ENCODE data around the gene LDAF1.
"Not testable (repeated sequence)": the region's sequence is repeated elsewhere in the genome, so short reads cannot be mapped to it uniquely, and the experiment has no call there.

Gene LDAF1

DNA sequence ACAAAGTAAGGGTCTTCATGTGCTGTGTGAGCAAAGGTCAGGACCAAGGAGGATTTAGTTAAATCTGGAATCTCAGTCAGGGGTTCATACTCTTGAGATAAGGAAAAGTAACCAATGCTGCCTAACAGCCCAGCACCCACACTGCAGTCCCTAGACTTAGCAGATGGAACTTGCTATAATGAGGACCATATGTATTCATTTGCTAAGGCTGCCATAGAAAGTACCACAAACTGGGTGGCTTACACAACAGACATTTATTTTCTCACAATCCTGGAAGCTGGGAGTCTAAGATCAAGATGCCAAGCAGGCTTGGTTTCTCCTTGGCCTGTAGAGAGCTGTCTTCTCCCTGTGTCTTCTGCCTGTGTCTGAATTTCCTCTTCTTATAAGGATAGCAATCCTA, 32.1 kb downstream of the LDAF1 start:
- DNase-seq: no peak

DNA sequence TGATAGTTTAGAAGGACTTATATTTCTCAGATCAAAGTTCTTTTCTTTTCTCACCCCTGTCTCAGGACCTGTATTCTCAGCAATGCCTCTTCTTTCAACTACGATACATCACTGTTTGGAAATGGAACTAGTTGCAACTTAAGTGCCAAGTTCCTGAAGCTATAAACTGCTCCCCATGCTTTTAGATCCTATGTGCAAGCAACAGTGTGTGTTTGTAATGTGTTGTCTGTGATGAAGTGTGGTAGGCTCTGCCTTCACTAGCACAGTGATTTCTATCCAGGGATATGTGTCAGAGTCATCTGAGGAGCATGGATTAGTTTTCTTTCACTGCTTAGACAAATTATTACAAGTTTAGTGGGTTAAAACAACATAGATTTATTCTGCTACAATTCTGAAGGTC, 34.5 kb downstream of the LDAF1 start:
- H3K4me1 ChIP-seq: no peaks in the 10 kb centered on the region
- peaks cover 23% of the 10 kb centered on the region for H3K27me3 ChIP-seq
- H3K4me3 ChIP-seq (ENCODE audit: low read depth, low read length): no peak overlapping the region
- no peak for DNase-seq
- TF ChIP-seq, protein P1, sequence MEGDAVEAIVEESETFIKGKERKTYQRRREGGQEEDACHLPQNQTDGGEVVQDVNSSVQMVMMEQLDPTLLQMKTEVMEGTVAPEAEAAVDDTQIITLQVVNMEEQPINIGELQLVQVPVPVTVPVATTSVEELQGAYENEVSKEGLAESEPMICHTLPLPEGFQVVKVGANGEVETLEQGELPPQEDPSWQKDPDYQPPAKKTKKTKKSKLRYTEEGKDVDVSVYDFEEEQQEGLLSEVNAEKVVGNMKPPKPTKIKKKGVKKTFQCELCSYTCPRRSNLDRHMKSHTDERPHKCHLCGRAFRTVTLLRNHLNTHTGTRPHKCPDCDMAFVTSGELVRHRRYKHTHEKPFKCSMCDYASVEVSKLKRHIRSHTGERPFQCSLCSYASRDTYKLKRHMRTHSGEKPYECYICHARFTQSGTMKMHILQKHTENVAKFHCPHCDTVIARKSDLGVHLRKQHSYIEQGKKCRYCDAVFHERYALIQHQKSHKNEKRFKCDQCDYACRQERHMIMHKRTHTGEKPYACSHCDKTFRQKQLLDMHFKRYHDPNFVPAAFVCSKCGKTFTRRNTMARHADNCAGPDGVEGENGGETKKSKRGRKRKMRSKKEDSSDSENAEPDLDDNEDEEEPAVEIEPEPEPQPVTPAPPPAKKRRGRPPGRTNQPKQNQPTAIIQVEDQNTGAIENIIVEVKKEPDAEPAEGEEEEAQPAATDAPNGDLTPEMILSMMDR (IDR thresholded peaks at IDR 0.05; ENCODE audit: low read depth, low read length): no peak
- no peaks in the 10 kb centered on the region; the same call in 1 of the 2 replicates for H3K9me3 ChIP-seq
- no peaks in the 10 kb centered on the region for H3K36me3 ChIP-seq

More for the DNA sequence above, 32.1 kb downstream of the LDAF1 start:
- Histone ChIP-seq H3K9me3 (no peaks in the 10 kb centered on the region), H3K4me1 (no peaks in the 10 kb centered on the region), H3K27me3 (peaks cover 12% of the 10 kb centered on the region), H3K36me3 (no peaks in the 10 kb centered on the region), H3K4me3 (ENCODE audit: low read depth, low read length) (no peak overlapping the region)
- TF ChIP-seq, protein P1 (IDR thresholded peaks at IDR 0.05; ENCODE audit: low read depth, low read length): no peak

DNA sequence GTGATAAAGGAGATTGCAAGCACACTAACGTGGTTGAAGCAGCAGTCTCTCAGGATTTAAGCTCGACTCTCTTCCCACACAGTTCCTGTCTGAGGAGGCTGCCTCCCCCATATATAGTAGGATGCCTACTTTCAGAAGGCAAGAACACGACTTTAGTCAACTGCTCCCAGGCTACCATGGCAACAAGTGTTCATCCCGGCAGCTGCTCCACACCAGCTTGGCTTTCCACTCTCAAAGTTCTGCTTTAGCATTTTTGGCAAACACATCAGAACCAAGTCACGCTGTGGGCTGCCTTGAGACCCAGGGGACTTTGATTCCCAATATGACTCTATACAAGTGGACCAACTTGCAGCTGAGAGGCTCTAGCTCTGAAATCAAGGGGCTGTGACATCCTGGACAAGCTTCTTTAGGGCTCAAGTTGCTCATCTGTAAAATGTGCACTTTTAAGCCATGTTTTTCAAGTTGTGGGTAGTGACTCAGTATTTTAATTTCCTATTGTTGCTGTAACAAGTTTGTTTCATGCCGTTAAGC, 36.4 kb downstream of the LDAF1 start:
- DNase-seq: no peak
- TF ChIP-seq, protein P1 (IDR thresholded peaks at IDR 0.05; ENCODE audit: low read depth, low read length): no peak
- no peak overlapping the region for H3K4me3 ChIP-seq (ENCODE audit: low read depth, low read length)
- H3K9me3 ChIP-seq: no peaks in the 10 kb centered on the region; the same call in 1 of the 2 replicates
- no peaks in the 10 kb centered on the region for H3K4me1 ChIP-seq
- peaks cover 23% of the 10 kb centered on the region for H3K27me3 ChIP-seq
- H3K36me3 ChIP-seq: no peaks in the 10 kb centered on the region

DNA sequence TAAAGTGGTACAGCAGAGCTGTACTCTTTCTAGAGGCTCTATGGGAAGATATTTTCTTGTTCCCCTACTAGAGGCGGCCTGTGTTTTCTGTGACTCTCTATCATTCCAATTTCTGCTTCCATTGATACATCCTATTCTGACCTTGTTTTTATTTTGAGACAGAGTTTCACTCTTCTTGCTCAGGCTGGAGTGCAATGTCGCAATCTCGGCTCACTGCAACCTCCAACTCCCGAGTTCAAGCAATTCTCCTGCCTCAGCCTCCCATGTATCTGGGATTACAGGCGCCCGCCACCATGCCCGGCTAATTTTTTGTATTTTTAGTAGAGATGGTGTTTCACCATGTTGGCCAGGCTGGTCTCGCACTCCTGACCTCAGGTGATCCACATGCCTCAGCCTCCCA, 36.9 kb downstream of the LDAF1 start:
- peaks cover 23% of the 10 kb centered on the region for H3K27me3 ChIP-seq

DNA sequence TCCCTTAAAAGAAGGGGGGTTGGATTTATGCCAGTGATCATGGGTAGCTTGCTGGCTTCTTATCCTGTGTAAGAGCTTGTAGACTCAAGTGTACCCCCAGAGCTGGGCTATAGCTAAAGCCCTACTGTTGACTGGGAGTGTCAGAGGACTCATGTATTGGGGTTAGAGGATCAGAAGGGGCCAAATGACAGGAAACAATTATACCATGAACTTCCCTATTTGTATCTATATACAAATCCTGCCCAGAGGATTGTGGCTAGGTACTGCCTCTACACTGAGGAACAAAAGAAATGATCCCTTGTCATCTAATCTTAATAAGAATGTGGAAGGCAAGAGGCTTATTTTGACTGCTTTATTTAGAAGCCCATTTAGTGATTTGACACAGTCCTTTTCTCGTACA, 38.6 kb downstream of the LDAF1 start:
- Histone ChIP-seq H3K9me3 (no peaks in the 10 kb centered on the region; the same call in 1 of the 2 replicates), H3K4me1 (no peaks in the 10 kb centered on the region), H3K27me3 (peaks cover 23% of the 10 kb centered on the region), H3K4me3 (ENCODE audit: low read depth, low read length) (no peak overlapping the region), H3K36me3 (no peaks in the 10 kb centered on the region)
- no peak for DNase-seq
- TF ChIP-seq, protein P1 (IDR thresholded peaks at IDR 0.05; ENCODE audit: low read depth, low read length): no peak

More for the DNA sequence above, 36.9 kb downstream of the LDAF1 start:
- not testable (repeated sequence) for H3K36me3 ChIP-seq; H3K4me3 ChIP-seq (ENCODE audit: low read depth, low read length); H3K4me1 ChIP-seq; H3K9me3 ChIP-seq; DNase-seq

DNA sequence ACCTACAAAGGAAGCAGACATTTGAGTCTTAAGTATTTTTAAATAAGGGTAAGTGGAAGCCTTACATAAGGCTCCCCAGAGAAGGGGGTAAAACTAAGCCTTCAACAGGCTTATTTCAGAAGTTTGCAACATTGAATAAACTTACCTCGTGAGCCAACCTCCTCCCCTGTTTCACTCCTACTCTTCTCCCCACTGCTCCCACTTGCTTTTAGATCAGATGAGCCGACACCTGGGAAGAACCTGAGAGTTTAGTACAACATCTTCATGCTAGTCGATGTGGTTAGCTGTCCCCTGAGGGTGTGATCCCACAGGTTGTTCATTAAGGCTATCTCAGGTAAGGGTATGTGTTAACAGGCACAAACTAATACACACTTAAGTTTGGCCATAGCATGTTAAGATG, 39.1 kb downstream of the LDAF1 start:
- TF ChIP-seq, protein P1 (IDR thresholded peaks at IDR 0.05; ENCODE audit: low read depth, low read length): no peak
- peaks cover 23% of the 10 kb centered on the region for H3K27me3 ChIP-seq

More for the DNA sequence above, 39.1 kb downstream of the LDAF1 start:
- no peak for DNase-seq
- Histone ChIP-seq H3K4me3 (ENCODE audit: low read depth, low read length) (no peak overlapping the region), H3K9me3 (no peaks in the 10 kb centered on the region; the same call in 1 of the 2 replicates), H3K36me3 (no peaks in the 10 kb centered on the region), H3K4me1 (no peaks in the 10 kb centered on the region)

Measured in BE2C (cell line).